Liver (tissue), 4 donors: ENCODE data around the gene ZNF556. TPM values are rescaled to one million over a fixed set of nuclear protein-coding genes. Genes with fewer than 3 reads are reported as not detected.

ENCODE experiments used
- polyA plus RNA-seq, 2 donors: library from polyadenylated mRNA; stranded (reverse) in 1 of 2; unstranded in 1 of 2; fragments of 200-250 nt in 1 of 2; fragments of >200 nt in 1 of 2; fragmentation: Nextera tagmentation in 1 of 2; extraction: Ambion mirVana in 1 of 2; gene quantifications; one replicate each; pipeline versions ENCODE4 v1.2.1 to v1.2.3, GENCODE V29; 2013 to 2015
- total RNA-seq, 2 donors: library from RNA; depleted of rRNA; stranded (reverse); fragments of >200 nt; gene quantifications; one replicate each; pipeline ENCODE4 v1.2.3, GENCODE V29; 2014
- donor health status: healthy.
- donor health status: healthy.
- donor health status: healthy.

Gene ZNF556
- total and polyA plus RNA-seq, 4 donors = 0.08 TPM; not detected in 3

Other genes starting within 250 kb of the ZNF556 start
- 1 to 10 TPM in 1 of 2 donors, under 1 TPM in 1; 0.75 to 1.1 TPM for gene GNG7, start 164.6 kb upstream of the ZNF556 start, total RNA-seq
- gene GNG7, start 164.6 kb upstream of the ZNF556 start, polyA plus RNA-seq = 1 to 10 TPM; 1.1 to 1.9 TPM
- under 1 TPM; 0.08 to 0.09 TPM for gene DIRAS1, start 146.0 kb upstream of the ZNF556 start, total RNA-seq
- gene DIRAS1, start 146.0 kb upstream of the ZNF556 start, polyA plus RNA-seq = under 1 TPM in 1 of 2 donors, not detected in 1; 0.01 TPM
- gene SLC39A3, start 127.3 kb upstream of the ZNF556 start, total RNA-seq = 10 to 100 TPM; 19.8 to 29.0 TPM
- 10 to 100 TPM; 20.1 to 28.2 TPM for gene SLC39A3, start 127.3 kb upstream of the ZNF556 start, polyA plus RNA-seq
- gene SGTA, start 84.1 kb upstream of the ZNF556 start, total RNA-seq = 10 to 100 TPM; 16.7 to 23.2 TPM
- gene SGTA, start 84.1 kb upstream of the ZNF556 start, polyA plus RNA-seq = 10 to 100 TPM; 18.9 to 38.4 TPM
- 10 to 100 TPM; 45.6 to 56.2 TPM for gene THOP1, start 81.8 kb upstream of the ZNF556 start, total RNA-seq
- 10 to 100 TPM; 39.1 to 43.8 TPM for gene THOP1, start 81.8 kb upstream of the ZNF556 start, polyA plus RNA-seq
- 1 to 10 TPM; 2.7 to 3.3 TPM for gene ZNF554, start 47.5 kb upstream of the ZNF556 start, total RNA-seq
- 1 to 10 TPM in 1 of 2 donors, under 1 TPM in 1; 0.94 to 1.5 TPM for gene ZNF554, start 47.5 kb upstream of the ZNF556 start, polyA plus RNA-seq
- gene ZNF555, start 25.9 kb upstream of the ZNF556 start, total RNA-seq = 1 to 10 TPM; 2.4 to 2.8 TPM
- gene ZNF555, start 25.9 kb upstream of the ZNF556 start, polyA plus RNA-seq = 1 to 10 TPM; 1.3 to 2.0 TPM
- gene ZNF57, start 33.6 kb downstream of the ZNF556 start, total RNA-seq = 1 to 10 TPM; 1.4 to 2.8 TPM
- gene ZNF57, start 33.6 kb downstream of the ZNF556 start, polyA plus RNA-seq = 1 to 10 TPM; 1.3 to 2.1 TPM
- 1 to 10 TPM; 2.6 to 3.5 TPM for gene ZNF77, start 77.6 kb downstream of the ZNF556 start, total RNA-seq
- gene ZNF77, start 77.6 kb downstream of the ZNF556 start, polyA plus RNA-seq = 1 to 10 TPM in 1 of 2 donors, under 1 TPM in 1; 0.90 to 1.1 TPM
- 1 to 10 TPM in 1 of 2 donors, under 1 TPM in 1; 0.47 to 1.7 TPM for gene TLE6, start 110.2 kb downstream of the ZNF556 start, total RNA-seq
- 1 to 10 TPM in 1 of 2 donors, under 1 TPM in 1; 0.78 to 2.8 TPM for gene TLE6, start 110.2 kb downstream of the ZNF556 start, polyA plus RNA-seq
- 1 to 10 TPM; 4.5 to 9.3 TPM for gene TLE2, start 161.9 kb downstream of the ZNF556 start, total RNA-seq
- 1 to 10 TPM; 3.6 to 7.0 TPM for gene TLE2, start 161.9 kb downstream of the ZNF556 start, polyA plus RNA-seq
- 10 to 100 TPM; 48.0 to 61.7 TPM for gene TLE5, start 195.2 kb downstream of the ZNF556 start, total RNA-seq
- gene TLE5, start 195.2 kb downstream of the ZNF556 start, polyA plus RNA-seq = 100 to 1,000 TPM in 1 of 2 donors, 10 to 100 TPM in 1; 47.2 to 166 TPM
- 10 to 100 TPM; 16.9 to 19.6 TPM for gene GNA11, start 227.0 kb downstream of the ZNF556 start, total RNA-seq
- 10 to 100 TPM; 12.5 to 20.2 TPM for gene GNA11, start 227.0 kb downstream of the ZNF556 start, polyA plus RNA-seq